ENCODE measurements around the gene REXO4. TPM values are rescaled to one million over a fixed set of nuclear protein-coding genes. Genes with fewer than 3 reads are reported as not detected.
A peak's percentile ranks its signal among the peaks of the same experiment; 100 is the strongest.

Gene REXO4
- total and polyA plus RNA-seq, 2 of the 13 experiments (the other 11 are each of a cell fraction or from before 2014, with no cell fraction given): 18.5 to 30.4 TPM

- TF ChIP-seq GRHL1 (CRISPR knock-in tag; conservative IDR thresholded peaks at IDR 0.05) (no peak), GATAD2A (CRISPR knock-in tag; IDR thresholded peaks at IDR 0.05) (peak; percentile 75), KLF16 (CRISPR knock-in tag; IDR thresholded peaks at IDR 0.05) (peak in 1 of 2 experiments; percentile 32; a peak in 1 of 4 replicates), NR2F6 (IDR thresholded peaks at IDR 0.05) (no peak), NR2F6 (CRISPR knock-in tag; IDR thresholded peaks at IDR 0.05) (peak; percentile 33; the same call in 1 of the 2 replicates), ETV5 (CRISPR knock-in tag; IDR thresholded peaks at IDR 0.05; ENCODE audit: borderline replicate concordance) (peak; percentile 79), ZNF740 (CRISPR knock-in tag; IDR thresholded peaks at IDR 0.05) (no peak), ELF3 (CRISPR knock-in tag; IDR thresholded peaks at IDR 0.05) (peak; percentile 82), HOXA3 (CRISPR knock-in tag; IDR thresholded peaks at IDR 0.05) (peak; percentile 72), ZSCAN5A (CRISPR knock-in tag; IDR thresholded peaks at IDR 0.05; ENCODE audit: borderline replicate concordance) (no peak), TAF15 (IDR thresholded peaks at IDR 0.05; ENCODE audit: low read depth, low read length, poor library complexity, severe bottlenecking) (no peak), MTA1 (CRISPR knock-in tag; IDR thresholded peaks at IDR 0.05; ENCODE audit: borderline replicate concordance) (0 out of 2 replicates have a peak, but pooled peaks have one; percentile 39), TBX2 (CRISPR knock-in tag; IDR thresholded peaks at IDR 0.05; ENCODE audit: borderline replicate concordance) (peak; percentile 42; the same call in 1 of the 2 replicates), HNF1B (CRISPR knock-in tag; IDR thresholded peaks at IDR 0.05) (peak; percentile 75), ZNF580 (CRISPR knock-in tag; IDR thresholded peaks at IDR 0.05; ENCODE audit: borderline replicate concordance, low read depth) (peak; percentile 72; the same call in 1 of the 2 replicates), ELF1 (CRISPR knock-in tag; IDR thresholded peaks at IDR 0.05) (peak; percentile 73), PHF20 (CRISPR knock-in tag; IDR thresholded peaks at IDR 0.05) (no peak), ZNF564 (CRISPR knock-in tag; IDR thresholded peaks at IDR 0.05) (no peak), ADNP (CRISPR knock-in tag; IDR thresholded peaks at IDR 0.05) (0 out of 2 replicates have a peak, but pooled peaks have one; percentile 39), HOXD1 (CRISPR knock-in tag; IDR thresholded peaks at IDR 0.05) (peak; percentile 36; the same call in 1 of the 2 replicates), ZSCAN12 (CRISPR knock-in tag; IDR thresholded peaks at IDR 0.05) (no peak), ZFP90 (CRISPR knock-in tag; IDR thresholded peaks at IDR 0.05; ENCODE audit: borderline replicate concordance) (peak; percentile 76; the same call in 1 of the 2 replicates), ZFX (CRISPR knock-in tag; IDR thresholded peaks at IDR 0.05; ENCODE audit: low read depth) (peak; percentile 93), HNF4A (CRISPR knock-in tag; IDR thresholded peaks at IDR 0.05) (peak; percentile 43; the same call in 1 of the 2 replicates), ZNF691 (CRISPR knock-in tag; IDR thresholded peaks at IDR 0.05; ENCODE audit: borderline replicate concordance, low read depth) (peak; percentile 41; the same call in 1 of the 2 replicates), ZNF552 (CRISPR knock-in tag; IDR thresholded peaks at IDR 0.05; ENCODE audit: borderline replicate concordance) (no peak)
Observed at GRCh38 chr9:133386338-133386737, 31.5 kb downstream of the REXO4 start (continued).
